ENCODE data around the gene WWC2.

DNA sequence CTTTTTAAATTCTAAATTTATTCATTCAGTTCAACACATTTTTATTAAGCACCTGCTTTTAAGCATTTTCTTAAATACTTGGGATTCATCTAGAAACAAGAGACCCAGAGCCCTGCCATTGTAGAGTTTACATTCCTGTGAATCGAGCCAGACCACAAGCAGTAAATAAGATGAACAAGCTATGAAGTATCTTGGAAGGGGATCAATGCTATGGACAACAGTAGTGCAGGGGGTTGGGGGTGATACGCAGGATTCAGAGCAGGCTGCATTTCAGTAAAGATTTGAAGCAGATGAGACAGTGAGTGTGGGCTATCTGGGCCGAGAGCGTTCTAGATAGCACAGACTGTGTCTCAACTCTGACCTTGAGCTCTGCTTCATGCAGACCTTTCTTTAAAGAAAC, 185.9 kb downstream of the WWC2 start:
- TF ChIP-seq GABPA (IDR thresholded peaks at IDR 0.05; ENCODE audit: low read depth) (no peak), CTCF (IDR thresholded peaks at IDR 0.05; ENCODE audit: insufficient read depth, low read length) (no peak), POLR2AphosphoS5 (IDR thresholded peaks at IDR 0.05; ENCODE audit: low read depth) (no peak), REST (IDR thresholded peaks at IDR 0.05; ENCODE audit: insufficient replicate concordance, low read depth) (no peak)

Measured in HL-60 (cell line).